Caco-2 (cell line): ENCODE measurements around the gene NDUFAF3. TPM values are rescaled to one million over a fixed set of nuclear protein-coding genes. Genes with fewer than 3 reads are reported as not detected.

Experiments used
- Bru-seq: library from RNA; stranded (reverse); fragments of 400-500 nt; gene quantifications from one replicate; lab custom pipeline; 2021; lab: Mats Ljungman, UMichigan
- BruChase-seq, 2 experiments: library from RNA; stranded (reverse); fragments of 400-500 nt; gene quantifications; one replicate each; lab custom pipeline; 2021; lab: Mats Ljungman, UMichigan
- BruUV-seq: library from RNA; stranded (reverse); fragments of 400-500 nt; replicated peaks from 2 replicates; lab custom pipeline; 2021; lab: Mats Ljungman, UMichigan
- CTCF ChIA-PET: fragments of 300-600 bp; sonication (Branson Sonifier 250); formaldehyde crosslinking; loops from one replicate; lab custom pipeline; 2022; ENCODE audit warnings: antibody characterized with exemption; lab: Charles Lee
- POLR2A ChIA-PET: fragments of 300-600 bp; sonication (Branson Sonifier 250); formaldehyde crosslinking; loops from one replicate; lab custom pipeline; 2022; ENCODE audit warnings: antibody characterized with exemption; lab: Charles Lee
- DNase-seq, 2 experiments: peaks; one replicate each; pipeline versions ENCODE4 v3.0.0 to v3.0.0-alpha.2; 2020 to 2022
- H3K27me3 ChIP-seq: replicated peaks from 2 replicates; pipeline ENCODE4 v1.6.0; 2011; ENCODE audit warnings: low read length; ENCODE audit not compliant: control insufficient read depth, insufficient read depth
- H3K36me3 ChIP-seq: 2 replicates; pipeline ENCODE4 v1.5.1; 2011; ENCODE audit warnings: low read length; ENCODE audit not compliant: control insufficient read depth, insufficient read depth
- H3K4me1 ChIP-seq: fragments of 250-450 bp; sonication (Bioruptor Pico); 2 replicates; pipeline ENCODE4 v1.5.1; 2020; ENCODE audit warnings: mild to moderate bottlenecking
- H3K4me3 ChIP-seq: 2 replicates; pipeline ENCODE4 v1.5.1; 2011; ENCODE audit warnings: low read depth, mild to moderate bottlenecking, control low read depth, low read length
- H3K9me3 ChIP-seq: fragments of 250-450 bp; sonication (Bioruptor Pico); 2 replicates; pipeline ENCODE4 v1.5.1; 2020; ENCODE audit warnings: mild to moderate bottlenecking, moderate library complexity
- H3K27ac Mint-ChIP-seq: one replicate; pipeline ENCODE4 v1.8.0; 2022; ENCODE audit warnings: mixed read lengths; ENCODE audit not compliant: unreplicated experiment
- H3K27me3 Mint-ChIP-seq: one replicate; pipeline ENCODE4 v1.8.0; 2022; ENCODE audit warnings: mixed read lengths; ENCODE audit not compliant: insufficient read depth, unreplicated experiment
- H3K36me3 Mint-ChIP-seq: one replicate; pipeline ENCODE4 v1.8.0; 2022; ENCODE audit warnings: mild to moderate bottlenecking, mixed read lengths; ENCODE audit not compliant: insufficient read depth, unreplicated experiment
- H3K4me1 Mint-ChIP-seq: one replicate; pipeline ENCODE4 v1.8.0; 2022; ENCODE audit warnings: low read depth, mixed read lengths; ENCODE audit not compliant: unreplicated experiment
- H3K4me3 Mint-ChIP-seq: one replicate; pipeline ENCODE4 v1.8.0; 2022; ENCODE audit warnings: mild to moderate bottlenecking, moderate library complexity, mixed read lengths; ENCODE audit not compliant: unreplicated experiment
- H3K9me3 Mint-ChIP-seq: one replicate; pipeline ENCODE4 v1.8.0; 2022; ENCODE audit warnings: mixed read lengths; ENCODE audit not compliant: unreplicated experiment
- intact Hi-C: fragments of 100-400 bp; cut with micrococcal nuclease; formaldehyde crosslinking; loops from one replicate; pipeline ENCODE4 v1.10.0; 2022; ENCODE audit not compliant: unreplicated experiment
- long read RNA-seq: library from polyadenylated mRNA; stranded (forward); transcript quantifications from one replicate; pipeline ENCODE4 v2.0.0, GENCODE V29; 2022
- total RNA-seq: library from RNA; stranded (reverse); gene quantifications from 2 replicates; pipeline ENCODE4 v1.2.3, GENCODE V29; 2022
- TF ChIP-seq, protein P1 (sequence below), 2 experiments: fragments of 200-600 bp in 1 of 2; IDR thresholded peaks; 1 replicate in 1 of 2; 2 replicates in 1 of 2; pipeline versions ENCODE4 v1.5.1 to v1.8.0; 2011 to 2022; ENCODE audit warnings: antibody characterized with exemption in 1 of 2, control low read depth in 1 of 2, inconsistent platforms in 1 of 2, low read depth in 1 of 2, low read length in 1 of 2, mild to moderate bottlenecking in 1 of 2, moderate library complexity in 1 of 2; ENCODE audit not compliant: insufficient read depth in 1 of 2, severe bottlenecking in 1 of 2, unreplicated experiment in 1 of 2

NDUFAF3 gene, protein sequence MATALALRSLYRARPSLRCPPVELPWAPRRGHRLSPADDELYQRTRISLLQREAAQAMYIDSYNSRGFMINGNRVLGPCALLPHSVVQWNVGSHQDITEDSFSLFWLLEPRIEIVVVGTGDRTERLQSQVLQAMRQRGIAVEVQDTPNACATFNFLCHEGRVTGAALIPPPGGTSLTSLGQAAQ
- 65.9 and 68.7 TPM in 2 replicates for total RNA-seq
- percentile 72 among the genes with signal in this experiment for Bru-seq, nascent RNA
- percentile 67 among the genes with signal in this experiment for BruChase-seq, experiment 1, labeled RNA remaining after a 2-hour chase
- BruChase-seq, experiment 2, labeled RNA remaining after a 6-hour chase: percentile 82 among the genes with signal in this experiment
- long read RNA-seq, transcript NDUFAF3-206 (4 exons, 826 nt): minor isoform, 7 of 141 reads
- long read RNA-seq, transcript NDUFAF3-202 (5 exons, 2,012 nt): major isoform, 110 of 141 reads
- long read RNA-seq, partial matches to known transcripts: 2 of 141 reads
- long read RNA-seq, other reads (novel, unspliced or antisense): 20 of 141 reads

DNA sequence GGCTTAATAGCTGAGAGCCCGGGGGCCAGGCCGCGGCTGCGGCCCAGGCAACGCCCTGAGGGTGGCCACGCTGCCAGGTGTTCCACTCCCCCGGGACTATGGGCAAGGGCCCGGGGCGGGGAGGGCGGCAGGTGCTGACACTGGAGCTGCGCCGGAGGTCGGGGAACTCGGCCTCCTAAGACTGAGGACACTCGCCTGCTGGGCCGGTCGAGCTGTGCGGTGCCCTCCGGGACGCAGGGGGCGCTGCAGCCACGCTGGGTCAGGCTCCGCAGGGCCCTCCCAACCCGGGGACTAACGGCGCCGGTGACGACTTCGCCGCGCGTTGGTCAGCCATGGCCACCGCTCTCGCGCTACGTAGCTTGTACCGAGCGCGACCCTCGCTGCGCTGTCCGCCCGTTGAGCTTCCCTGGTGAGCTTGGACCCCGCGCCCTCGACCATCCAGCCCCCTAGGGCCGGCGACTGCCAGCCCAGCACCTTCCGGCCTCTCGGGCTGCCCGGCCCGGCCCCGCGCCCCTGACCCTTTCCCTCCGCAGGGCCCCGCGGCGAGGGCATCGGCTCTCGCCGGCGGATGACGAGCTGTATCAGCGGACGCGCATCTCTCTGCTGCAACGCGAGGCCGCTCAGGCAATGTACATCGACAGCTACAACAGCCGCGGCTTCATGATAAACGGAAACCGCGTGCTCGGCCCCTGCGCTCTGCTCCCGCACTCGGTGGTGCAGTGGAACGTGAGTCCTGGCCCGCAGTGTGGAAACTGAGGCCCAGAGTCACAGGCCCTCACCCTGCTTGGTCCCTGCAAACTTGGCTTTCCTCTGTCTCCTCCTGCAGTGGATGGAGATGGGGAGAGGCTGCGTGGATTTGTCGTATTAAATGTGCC, at the start of gene NDUFAF3:
Gene NDUFAF3 (plus strand): TSS at position 309 of the 875 bp plus-strand sequence. CDS start 24 bp downstream, at position 333.
- BruUV-seq: no TSS peak
- Mint-ChIP-seq H3K27ac (peak within 1 kb of the TSS; percentile 97), H3K9me3 (no peaks in the 10 kb centered on the region), H3K36me3 (peaks cover 83% of the 10 kb centered on the region), H3K4me3 (peak within 1 kb of the TSS; percentile 88), H3K4me1 (peaks cover 6% of the 10 kb centered on the region), H3K27me3 (no peaks in the 10 kb centered on the region)
- intact Hi-C loops: loop anchor here (1.0 to 10.0 kb wide), 3 partner anchors 7 to 133 kb away; partner anchors contain the start of genes IMPDH2 and QRICH1
- Histone ChIP-seq H3K9me3 (no peaks in the 10 kb centered on the region), H3K4me3 (peak within 1 kb of the TSS; percentile 85), H3K27me3 (no peaks in the 10 kb centered on the region), H3K36me3 (peaks cover 5% of the 10 kb centered on the region), H3K4me1 (peaks cover 3% of the 10 kb centered on the region; the same call in 1 of the 2 replicates)
- ChIA-PET POLR2A (interaction anchor here (0.6 to 4.4 kb wide), 12 partner anchors 8 to 407 kb away, joined by 3 to 92 read pairs (median 3); partner anchors contain the start of genes CELSR3, LAMB2, QRICH1 and USP19), CTCF (interaction anchor here (1.1 to 2.2 kb wide), 7 partner anchors 11 to 110 kb away, joined by 3 to 20 read pairs (median 6); partner anchors contain the start of genes LAMB2, P4HTM, QRICH1 and WDR6)
- TF ChIP-seq, protein P1, sequence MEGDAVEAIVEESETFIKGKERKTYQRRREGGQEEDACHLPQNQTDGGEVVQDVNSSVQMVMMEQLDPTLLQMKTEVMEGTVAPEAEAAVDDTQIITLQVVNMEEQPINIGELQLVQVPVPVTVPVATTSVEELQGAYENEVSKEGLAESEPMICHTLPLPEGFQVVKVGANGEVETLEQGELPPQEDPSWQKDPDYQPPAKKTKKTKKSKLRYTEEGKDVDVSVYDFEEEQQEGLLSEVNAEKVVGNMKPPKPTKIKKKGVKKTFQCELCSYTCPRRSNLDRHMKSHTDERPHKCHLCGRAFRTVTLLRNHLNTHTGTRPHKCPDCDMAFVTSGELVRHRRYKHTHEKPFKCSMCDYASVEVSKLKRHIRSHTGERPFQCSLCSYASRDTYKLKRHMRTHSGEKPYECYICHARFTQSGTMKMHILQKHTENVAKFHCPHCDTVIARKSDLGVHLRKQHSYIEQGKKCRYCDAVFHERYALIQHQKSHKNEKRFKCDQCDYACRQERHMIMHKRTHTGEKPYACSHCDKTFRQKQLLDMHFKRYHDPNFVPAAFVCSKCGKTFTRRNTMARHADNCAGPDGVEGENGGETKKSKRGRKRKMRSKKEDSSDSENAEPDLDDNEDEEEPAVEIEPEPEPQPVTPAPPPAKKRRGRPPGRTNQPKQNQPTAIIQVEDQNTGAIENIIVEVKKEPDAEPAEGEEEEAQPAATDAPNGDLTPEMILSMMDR (IDR thresholded peaks at IDR 0.05; ENCODE audit: insufficient read depth in 1 of 2, low read depth in 1 of 2, low read length in 1 of 2, severe bottlenecking in 1 of 2, unreplicated experiment in 1 of 2): peak; percentile 82 to 92
- DNase-seq: peak; percentile 95 to 98

DNA sequence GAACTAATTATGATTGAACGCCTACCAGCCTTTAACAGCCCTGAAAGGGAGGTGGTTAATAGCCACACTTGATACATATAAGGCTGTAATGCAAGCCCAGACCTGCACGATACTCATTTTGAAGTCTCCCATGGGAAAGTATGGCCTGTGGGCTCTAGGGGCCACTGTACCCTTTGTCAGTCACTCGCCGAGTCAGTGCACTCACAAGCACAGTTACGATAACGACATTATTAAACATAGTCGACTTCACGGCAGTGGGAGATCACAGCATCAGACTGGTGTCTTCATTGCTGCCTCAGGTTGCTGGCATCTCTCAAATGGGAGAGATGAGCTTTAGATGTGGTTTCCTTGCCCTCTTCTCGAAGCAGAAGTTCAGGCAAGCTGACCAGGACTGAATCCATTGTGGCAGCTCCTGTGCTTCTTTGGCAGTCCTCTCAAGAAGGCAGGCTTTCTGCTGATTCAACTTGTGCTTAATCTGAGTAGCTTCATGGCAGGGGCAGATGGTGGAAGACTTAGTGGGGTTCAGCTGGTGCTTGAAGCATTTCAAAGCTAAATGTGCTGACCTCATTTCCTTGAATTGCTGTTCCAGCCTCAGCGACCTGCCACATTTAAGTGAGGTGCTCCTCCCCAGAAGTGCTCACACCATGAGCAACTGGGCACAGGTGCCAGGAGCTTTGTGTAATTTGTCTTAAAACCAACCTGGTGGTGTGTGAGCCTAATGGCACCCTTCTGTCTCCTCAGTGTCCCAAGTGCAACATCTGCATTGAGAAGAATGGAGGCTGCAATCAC, 47.7 kb upstream of the NDUFAF3 start:
- no peak overlapping the region for H3K27ac Mint-ChIP-seq

More for the DNA sequence above, 47.7 kb upstream of the NDUFAF3 start:
- peaks cover 86% of the 10 kb centered on the region for H3K36me3 Mint-ChIP-seq
- no peaks in the 10 kb centered on the region for H3K27me3 ChIP-seq
- H3K4me1 ChIP-seq: no peaks in the 10 kb centered on the region
- H3K9me3 ChIP-seq: no peaks in the 10 kb centered on the region
- no peaks in the 10 kb centered on the region for H3K27me3 Mint-ChIP-seq
- BruUV-seq: no TSS peak
- intact Hi-C loops: no loop called here
- ChIA-PET POLR2A (no interaction called here), CTCF (no interaction called here)
- no peak overlapping the region for H3K4me3 ChIP-seq
- H3K36me3 ChIP-seq: no peaks in the 10 kb centered on the region; the same call in 1 of the 2 replicates
- no peaks in the 10 kb centered on the region for H3K4me1 Mint-ChIP-seq
- H3K9me3 Mint-ChIP-seq: no peaks in the 10 kb centered on the region
- no peak for DNase-seq
- no peak overlapping the region for H3K4me3 Mint-ChIP-seq
- TF ChIP-seq, protein P1 (IDR thresholded peaks at IDR 0.05; ENCODE audit: insufficient read depth in 1 of 2, low read depth in 1 of 2, low read length in 1 of 2, severe bottlenecking in 1 of 2, unreplicated experiment in 1 of 2): no peak
